K562 (cell line): ENCODE measurements around the gene ATG7. TPM values are rescaled to one million over a fixed set of nuclear protein-coding genes. Genes with fewer than 3 reads are reported as not detected.

Experiments used
- ATAC-seq: fragments of 200-7000 bp; cut with Tn5 transposase; 3 replicates; pipeline ENCODE4 v1.9.1; 2020; ENCODE audit warnings: moderate library complexity
- BruUV-seq: library from RNA; stranded (reverse); fragments of 400-500 nt; replicated peaks from 2 replicates; lab custom pipeline; 2021; lab: Mats Ljungman, UMichigan
- CTCF ChIA-PET: fragments of 300-600 bp; formaldehyde crosslinking; extraction: SDS; loops from one replicate; lab custom pipeline; 2021; ENCODE audit warnings: low intra/inter-chr PET ratio; lab: Yijun Ruan, JAX
- POLR2A ChIA-PET: fragments of 300-600, 350-650 bp; sonication (Branson Sonifier 250); formaldehyde crosslinking; extraction: SDS; loops from one replicate; lab custom pipeline; 2021; ENCODE audit warnings: antibody characterized with exemption, inconsistent platforms; lab: Yijun Ruan, JAX
- DNase-seq, 4 experiments: peaks; one replicate each; pipeline versions ENCODE4 v3.0.0 to v3.0.0-alpha.2; 2011 to 2018; ENCODE audit warnings: low spot score in 3 of 4, mixed read lengths in 3 of 4; ENCODE audit errors: extremely low read depth in 1 of 4
- FAIRE-seq: peaks from 2 replicates; lab custom pipeline; 2011; peaks lifted over from hg19 to GRCh38; lab: Jason Lieb, UNC
- H2AFZ ChIP-seq: 2 replicates; pipeline ENCODE4 v1.6.0; 2011; ENCODE audit warnings: low read depth, low read length, control low read depth, inconsistent platforms
- H3K27ac ChIP-seq: fragments of 200-600 bp; 3 replicates; pipeline ENCODE4 v1.8.0; 2011; ENCODE audit warnings: low read depth, mild to moderate bottlenecking, control low read depth, inconsistent platforms, low read length, moderate library complexity, mixed read lengths; ENCODE audit errors: extremely low read depth
- H3K27me3 ChIP-seq, 2 experiments: fragments of 300-600 bp in 1 of 2; 2 replicates in 1 of 2; 3 replicates in 1 of 2; pipeline versions ENCODE4 v1.6.0 to v1.8.0; 2011; ENCODE audit warnings: inconsistent platforms in 2 of 2, low read length in 2 of 2, mild to moderate bottlenecking in 1 of 2, mixed read lengths in 1 of 2, moderate library complexity in 1 of 2; ENCODE audit not compliant: control insufficient read depth in 2 of 2, insufficient read depth in 2 of 2
- H3K36me3 ChIP-seq: fragments of 300-600 bp; 3 replicates; pipeline ENCODE4 v1.8.0; 2011; ENCODE audit warnings: mild to moderate bottlenecking, low read length, inconsistent platforms; ENCODE audit not compliant: control insufficient read depth, insufficient read depth
- H3K4me1 ChIP-seq, 2 experiments: fragments of 200-600 bp in 1 of 2; replicated peaks in 1 of 2; 2 replicates in 1 of 2; 3 replicates in 1 of 2; pipeline versions ENCODE4 v1.5.1 to v1.8.0; 2011; ENCODE audit warnings: inconsistent platforms in 2 of 2, low read length in 2 of 2, mild to moderate bottlenecking in 1 of 2, mixed read lengths in 1 of 2, moderate library complexity in 1 of 2; ENCODE audit not compliant: control insufficient read depth in 2 of 2, insufficient read depth in 2 of 2
- H3K4me2 ChIP-seq: 2 replicates; pipeline ENCODE4 v1.6.1; 2011; ENCODE audit warnings: low read length, control low read depth, inconsistent platforms, mixed read lengths; ENCODE audit not compliant: insufficient read depth
- H3K4me3 ChIP-seq: fragments of 200-600 bp; sonication (generic), shearing (Covaris generic); 2 replicates; pipeline ENCODE4 v1.5.1; 2016; ENCODE audit warnings: control low read depth, inconsistent platforms
- H3K79me2 ChIP-seq: fragments of 200-600 bp; 3 replicates; pipeline ENCODE4 v1.8.0; 2011; ENCODE audit warnings: low read length, inconsistent platforms; ENCODE audit not compliant: control insufficient read depth, insufficient read depth
- H3K9ac ChIP-seq, 2 experiments: 2 replicates each; pipeline versions ENCODE4 v1.6.0 to v1.6.1; 2011; ENCODE audit warnings: low read depth in 2 of 2, low read length in 2 of 2, control low read depth in 1 of 2, inconsistent platforms in 1 of 2, mild to moderate bottlenecking in 1 of 2, mixed read lengths in 1 of 2; ENCODE audit not compliant: insufficient read depth in 1 of 2
- H3K9me1 ChIP-seq: one replicate; pipeline ENCODE4 v1.6.0; 2011; ENCODE audit warnings: inconsistent platforms, mild to moderate bottlenecking, low read length, moderate library complexity; ENCODE audit not compliant: control insufficient read depth, insufficient read depth
- H3K9me3 ChIP-seq: replicated peaks from 2 replicates; pipeline ENCODE4 v1.5.1; 2011; ENCODE audit warnings: low read depth, low read length, inconsistent platforms; ENCODE audit not compliant: control insufficient read depth, insufficient read depth
- H4K20me1 ChIP-seq: replicated peaks from 2 replicates; pipeline ENCODE4 v1.6.1; 2011; ENCODE audit warnings: low read length, inconsistent platforms, mixed read lengths; ENCODE audit not compliant: control insufficient read depth, insufficient read depth
- BRD9 ChIP-seq: fragments of 450-650 bp; IDR thresholded peaks from 2 replicates; pipeline ENCODE4 v1.6.1; 2018; ENCODE audit warnings: low read depth; ENCODE audit not compliant: partially characterized antibody
- CBFA2T3 ChIP-seq: fragments of 450-650 bp; IDR thresholded peaks from 2 replicates; pipeline ENCODE4 v1.6.1; 2017
- EGR1 ChIP-seq: fragments of 450-650 bp; conservative IDR thresholded peaks from 2 replicates; pipeline ENCODE4 v1.6.1; 2017; ENCODE audit warnings: mild to moderate bottlenecking
- ETV1 ChIP-seq: fragments of 450-650 bp; conservative IDR thresholded peaks from 2 replicates; pipeline ENCODE4 v1.6.1; 2016; ENCODE audit warnings: missing genetic modification characterization, control low read depth, low read depth, missing compliant biosample characterization
- FOXJ2 ChIP-seq: fragments of 200-800 bp; sonication (Bioruptor generic); IDR thresholded peaks from 2 replicates; pipeline ENCODE4 v1.6.1; 2016; ENCODE audit warnings: missing genetic modification characterization, missing compliant biosample characterization
- HEY1 ChIP-seq: fragments of 250-450 bp; sonication (Bioruptor Pico); IDR thresholded peaks from 2 replicates; pipeline ENCODE4 v1.5.0; 2020; ENCODE audit warnings: mild to moderate bottlenecking, moderate library complexity, borderline replicate concordance
- KLF6 ChIP-seq: fragments of 250-450 bp; sonication (Bioruptor Pico); IDR thresholded peaks from 2 replicates; pipeline ENCODE4 v1.4.0; 2020; ENCODE audit warnings: mild to moderate bottlenecking, moderate library complexity, borderline replicate concordance
- MEF2A ChIP-seq: IDR thresholded peaks from 2 replicates; pipeline ENCODE4 v1.6.1; 2011; ENCODE audit warnings: low read depth, mild to moderate bottlenecking, low read length, moderate library complexity; ENCODE audit not compliant: control insufficient read depth
- NFE2L1 ChIP-seq: fragments of 450-650 bp; IDR thresholded peaks from 2 replicates; pipeline ENCODE4 v1.6.1; 2016; ENCODE audit warnings: missing genetic modification characterization, low read depth, mild to moderate bottlenecking, missing compliant biosample characterization, moderate library complexity, borderline replicate concordance
- RBBP5 ChIP-seq: fragments of 200-600 bp; sonication (generic); IDR thresholded peaks from 2 replicates; pipeline ENCODE4 v1.6.1; 2012; ENCODE audit warnings: borderline replicate concordance, mild to moderate bottlenecking, low read length, control low read depth, inconsistent platforms; ENCODE audit not compliant: insufficient read depth, poor library complexity, severe bottlenecking
- RBFOX2 ChIP-seq: fragments of 200-400 bp; formaldehyde crosslinking; IDR thresholded peaks from 2 replicates; pipeline ENCODE4 v1.6.1; 2017; ENCODE audit warnings: low read depth, mild to moderate bottlenecking, low read length, moderate library complexity
- SNRNP70 ChIP-seq: fragments of 200-400 bp; formaldehyde crosslinking; optimal IDR thresholded peaks from 2 replicates; pipeline ENCODE3; 2017; ENCODE audit warnings: low read depth, low read length
- SOX6 ChIP-seq: fragments of 450-650 bp; IDR thresholded peaks from 2 replicates; pipeline ENCODE4 v1.6.1; 2014; ENCODE audit warnings: mild to moderate bottlenecking
- ZNF12 ChIP-seq: sonication (generic); formaldehyde crosslinking; IDR thresholded peaks from 2 replicates; pipeline ENCODE4 v1.4.0; 2020; ENCODE audit warnings: mild to moderate bottlenecking, missing genetic modification reagents
- ZNF212 ChIP-seq: fragments of 450-650 bp; formaldehyde crosslinking; IDR thresholded peaks from 2 replicates; pipeline ENCODE4 v1.4.0; 2020; ENCODE audit warnings: mild to moderate bottlenecking
- ZNF224 ChIP-seq: sonication (generic); formaldehyde crosslinking; IDR thresholded peaks from 2 replicates; pipeline ENCODE4 v1.8.0; 2022; ENCODE audit warnings: mild to moderate bottlenecking, missing genetic modification reagents
- ZNF384 ChIP-seq: IDR thresholded peaks from 2 replicates; pipeline ENCODE4 v1.6.1; 2012; ENCODE audit warnings: low read depth, low read length, improper control_type of control experiment
- ZNF764 ChIP-seq: fragments of 250-450 bp; sonication (Bioruptor Pico); IDR thresholded peaks from 2 replicates; pipeline ENCODE4 v1.4.0; 2020; ENCODE audit warnings: low read depth, mild to moderate bottlenecking, moderate library complexity
- WGBS: fragments of 100-300 bp; shearing (Covaris generic); methylation state at CpG from one replicate; pipeline ENCODE4 v1.1.6; 2016; ENCODE audit warnings: low coverage, mixed read lengths; ENCODE audit not compliant: insufficient coverage; ENCODE audit errors: missing lambda C conversion rate; 5-methylcytosine and 5-hydroxymethylcytosine counted together
- in situ Hi-C: fragments of 300-500 bp; cut with MboI; formaldehyde crosslinking; loops from 4 replicates; pipeline ENCODE4 v1.15.0; 2018; ENCODE audit warnings: inconsistent platforms, mixed read lengths
- intact Hi-C: fragments of 100-400 bp; cut with micrococcal nuclease; formaldehyde crosslinking; loops from 2 replicates; pipeline ENCODE4 v1.14.2; 2022
- polyA plus RNA-seq, 8 experiments: library from polyadenylated mRNA; depleted of rRNA in 4 of 8; stranded (reverse) in 5 of 8; unstranded in 3 of 8; fragments of >200 nt; fragmentation: Nextera tagmentation in 2 of 8; fragmentation: Illumina TruSeq in 1 of 8; extraction: Ambion mirVana in 2 of 8; extraction: Trizol in 1 of 8; gene quantifications; 2 replicates each; pipeline versions ENCODE4 v1.2.1 to v1.2.3, GENCODE V29; 2011 to 2014; ENCODE audit warnings: inconsistent platforms in 1 of 8, missing spikeins in 1 of 8
- total RNA-seq, 7 experiments: library from RNA; depleted of rRNA in 6 of 7; stranded (reverse); fragments of >200 nt in 6 of 7; fragmentation: Illumina TruSeq in 2 of 7; extraction: Trizol in 2 of 7; gene quantifications; 2 replicates each; pipeline versions ENCODE4 v1.2.1 to v1.2.3, GENCODE V29; 2011 to 2021; ENCODE audit warnings: low replicate concordance in 1 of 7
- TF ChIP-seq, protein P1 (sequence below), 2 experiments: IDR thresholded peaks in 1 of 2; conservative IDR thresholded peaks in 1 of 2; 2 replicates each; pipeline ENCODE4 v1.6.1; 2016; ENCODE audit warnings: low read depth in 2 of 2, mild to moderate bottlenecking in 1 of 2, missing compliant biosample characterization in 1 of 2, missing genetic modification characterization in 1 of 2, moderate library complexity in 1 of 2
- TF ChIP-seq, protein P2 (sequence below): fragments of 250-450 bp; sonication (Bioruptor Pico); IDR thresholded peaks from 2 replicates; pipeline ENCODE4 v1.4.0; 2020

The ATG7 gene
- total and polyA plus RNA-seq, 9 of the 15 experiments (the other 6 are each of a cell fraction or from before 2014, with no cell fraction given), result 18.3 to 45.3 (median 33.6) TPM

GRCh38 chr3:11548721-11549131, 276.5 kb downstream of the ATG7 start:
- Histone ChIP-seq H3K9me1 (no peaks in the 10 kb centered on the region), H4K20me1 (no peaks in the 10 kb centered on the region), H3K4me2 (no peak overlapping the region), H2AFZ (no peak overlapping the region), H3K4me1 (peaks cover 0 to 14% of the 10 kb centered on the region in 2 experiments; a peak in 3 of 5 replicates), H3K36me3 (no peaks in the 10 kb centered on the region), H3K9ac (no peak overlapping the region), H3K27me3 (no peaks in the 10 kb centered on the region), H3K79me2 (no peaks in the 10 kb centered on the region), H3K4me3 (no peak overlapping the region), H3K9me3 (no peaks in the 10 kb centered on the region), H3K27ac (no peak overlapping the region)
- ATAC-seq (peak; percentile 25; the same call in 1 of the 3 replicates), DNase-seq (peak in 1 of 4 experiments; percentile 12), FAIRE-seq (peak; percentile 23)
- no TSS peak for BruUV-seq
- intact Hi-C loops (loop anchor here (10.0 kb wide), 1 partner anchor 164 kb away; no protein-coding TSS in a partner anchor), in situ Hi-C loops (no loop called here)
- 14% methylated on average over 7 of the region's 7 CpGs for WGBS
- TF ChIP-seq, protein P1, sequence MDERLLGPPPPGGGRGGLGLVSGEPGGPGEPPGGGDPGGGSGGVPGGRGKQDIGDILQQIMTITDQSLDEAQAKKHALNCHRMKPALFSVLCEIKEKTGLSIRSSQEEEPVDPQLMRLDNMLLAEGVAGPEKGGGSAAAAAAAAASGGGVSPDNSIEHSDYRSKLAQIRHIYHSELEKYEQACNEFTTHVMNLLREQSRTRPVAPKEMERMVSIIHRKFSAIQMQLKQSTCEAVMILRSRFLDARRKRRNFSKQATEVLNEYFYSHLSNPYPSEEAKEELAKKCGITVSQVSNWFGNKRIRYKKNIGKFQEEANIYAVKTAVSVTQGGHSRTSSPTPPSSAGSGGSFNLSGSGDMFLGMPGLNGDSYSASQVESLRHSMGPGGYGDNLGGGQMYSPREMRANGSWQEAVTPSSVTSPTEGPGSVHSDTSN (CRISPR knock-in tag; IDR thresholded peaks at IDR 0.05; ENCODE audit: low read depth), result no peak
- TF ChIP-seq, protein P1 (tag; conservative IDR thresholded peaks at IDR 0.05; ENCODE audit: low read depth), result 0 out of 2 replicates have a peak, but pooled peaks have one; percentile 13
- TF ChIP-seq ZNF212 (CRISPR knock-in tag) (no peak), CBFA2T3 (peak; percentile 12; the same call in 1 of the 2 replicates), ZNF12 (no peak), ZNF224 (CRISPR knock-in tag) (no peak), RBBP5 (no peak), SNRNP70 (no peak), EGR1 (no peak), ZNF384 (peak; percentile 43; the same call in 1 of the 2 replicates), HEY1 (CRISPR knock-in tag) (no peak), MEF2A (no peak), FOXJ2 (tag) (no peak), ZNF764 (CRISPR knock-in tag) (no peak), SOX6 (0 out of 2 replicates have a peak, but pooled peaks have one; percentile 15), BRD9 (no peak), RBFOX2 (no peak), KLF6 (CRISPR knock-in tag) (no peak), ETV1 (tag) (no peak), NFE2L1 (tag) (no peak)
- TF ChIP-seq, protein P2, sequence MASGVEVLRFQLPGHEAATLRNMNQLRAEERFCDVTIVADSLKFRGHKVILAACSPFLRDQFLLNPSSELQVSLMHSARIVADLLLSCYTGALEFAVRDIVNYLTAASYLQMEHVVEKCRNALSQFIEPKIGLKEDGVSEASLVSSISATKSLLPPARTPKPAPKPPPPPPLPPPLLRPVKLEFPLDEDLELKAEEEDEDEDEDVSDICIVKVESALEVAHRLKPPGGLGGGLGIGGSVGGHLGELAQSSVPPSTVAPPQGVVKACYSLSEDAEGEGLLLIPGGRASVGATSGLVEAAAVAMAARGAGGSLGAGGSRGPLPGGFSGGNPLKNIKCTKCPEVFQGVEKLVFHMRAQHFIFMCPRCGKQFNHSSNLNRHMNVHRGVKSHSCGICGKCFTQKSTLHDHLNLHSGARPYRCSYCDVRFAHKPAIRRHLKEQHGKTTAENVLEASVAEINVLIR, result no peak
- ChIA-PET CTCF (no interaction called here), POLR2A (no interaction called here)
